ENCODE measurements around the gene ATP11B.

DNA sequence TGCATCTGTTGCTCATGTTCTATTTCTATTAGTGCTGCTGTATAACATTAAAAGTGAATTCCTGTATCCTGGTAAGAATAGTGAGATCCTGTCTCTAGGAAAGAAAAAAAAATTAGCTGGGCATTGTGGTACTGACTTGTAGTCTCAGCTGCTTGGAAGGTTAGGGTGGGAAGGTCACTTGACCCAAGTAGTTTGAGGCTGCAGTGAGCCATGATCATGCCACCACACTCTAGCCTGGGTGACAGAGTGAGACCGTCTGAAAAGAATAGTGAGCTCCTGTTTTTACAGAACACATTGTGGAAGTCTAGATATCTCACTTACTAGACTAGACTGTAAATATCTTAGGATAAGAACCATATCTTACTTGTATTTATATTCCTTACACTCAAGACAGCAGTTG lies 4.6 kb downstream of the ATP11B start:
- TF ChIP-seq, protein P1, sequence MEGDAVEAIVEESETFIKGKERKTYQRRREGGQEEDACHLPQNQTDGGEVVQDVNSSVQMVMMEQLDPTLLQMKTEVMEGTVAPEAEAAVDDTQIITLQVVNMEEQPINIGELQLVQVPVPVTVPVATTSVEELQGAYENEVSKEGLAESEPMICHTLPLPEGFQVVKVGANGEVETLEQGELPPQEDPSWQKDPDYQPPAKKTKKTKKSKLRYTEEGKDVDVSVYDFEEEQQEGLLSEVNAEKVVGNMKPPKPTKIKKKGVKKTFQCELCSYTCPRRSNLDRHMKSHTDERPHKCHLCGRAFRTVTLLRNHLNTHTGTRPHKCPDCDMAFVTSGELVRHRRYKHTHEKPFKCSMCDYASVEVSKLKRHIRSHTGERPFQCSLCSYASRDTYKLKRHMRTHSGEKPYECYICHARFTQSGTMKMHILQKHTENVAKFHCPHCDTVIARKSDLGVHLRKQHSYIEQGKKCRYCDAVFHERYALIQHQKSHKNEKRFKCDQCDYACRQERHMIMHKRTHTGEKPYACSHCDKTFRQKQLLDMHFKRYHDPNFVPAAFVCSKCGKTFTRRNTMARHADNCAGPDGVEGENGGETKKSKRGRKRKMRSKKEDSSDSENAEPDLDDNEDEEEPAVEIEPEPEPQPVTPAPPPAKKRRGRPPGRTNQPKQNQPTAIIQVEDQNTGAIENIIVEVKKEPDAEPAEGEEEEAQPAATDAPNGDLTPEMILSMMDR (conservative IDR thresholded peaks at IDR 0.05 in 1 of 2, IDR thresholded peaks at IDR 0.05 in 1 of 2; ENCODE audit: extremely low read depth in 1 of 2, insufficient read depth in 1 of 2, low read depth in 1 of 2, low read length in 2 of 2), result no peak
- TF ChIP-seq EZH2 (IDR thresholded peaks at IDR 0.05; ENCODE audit: borderline replicate concordance, low read length), result no peak

All from mammary epithelial cell (primary cell).